Right atrium auricular region (tissue), 2 donors: Measurements from ENCODE around the gene ELMOD1. TPM values are rescaled to one million over a fixed set of nuclear protein-coding genes. Genes with fewer than 3 reads are reported as not detected.
A peak's percentile ranks its signal among the peaks of the same experiment; 100 is the strongest.
"Not testable (repeated sequence)": the region's sequence is repeated elsewhere in the genome, so short reads cannot be mapped to it uniquely, and the experiment has no call there.

Experiments used
- DNase-seq: peaks from one replicate; pipeline ENCODE4 v3.0.0-alpha.2; 2019; ENCODE audit warnings: low spot score
- H3K27ac ChIP-seq, 2 donors: fragments of 200-600 bp; sonication (generic); 1 replicate in 1 of 2; 2 replicates in 1 of 2; pipeline ENCODE4 v1.5.1; 2016 to 2019
- H3K27me3 ChIP-seq, 2 donors: fragments of 200-600 bp; sonication (generic); one replicate each; pipeline versions ENCODE4 v1.5.1 to v1.6.0; 2017 to 2019
- H3K36me3 ChIP-seq: fragments of 200-600 bp; sonication (generic); one replicate; pipeline ENCODE4 v1.5.1; 2016
- H3K4me1 ChIP-seq, 2 donors: fragments of 200-600 bp; sonication (generic); one replicate each; pipeline versions ENCODE4 v1.5.1 to v1.6.0; 2017 to 2019
- H3K4me3 ChIP-seq, 2 donors: fragments of 200-600 bp; sonication (generic); 1 replicate in 1 of 2; 2 replicates in 1 of 2; pipeline ENCODE4 v1.5.1; 2017 to 2019; ENCODE audit warnings: mild to moderate bottlenecking in 1 of 2, moderate library complexity in 1 of 2
- H3K9me3 ChIP-seq, 2 donors: fragments of 200-600 bp; sonication (generic); one replicate each; pipeline ENCODE4 v1.5.1; 2019
- total RNA-seq, 2 donors: library from RNA; depleted of rRNA; stranded (reverse); fragments of >200 nt; gene quantifications; one replicate each; pipeline ENCODE4 v1.1.0, GENCODE V29; 2016
- TF ChIP-seq, protein P1 (sequence below), 2 donors: fragments of 200-600 bp; sonication (generic); IDR thresholded peaks; one replicate each; pipeline ENCODE4 v1.5.1; 2019; ENCODE audit warnings: antibody characterized with exemption in 2 of 2

The ELMOD1 gene
- total RNA-seq, 2 donors from 2014 or later, result 4.2 to 10.4 TPM

GRCh38 chr11:107576497-107577345, 14.2 kb upstream of the ELMOD1 start:
- TF ChIP-seq, protein P1, sequence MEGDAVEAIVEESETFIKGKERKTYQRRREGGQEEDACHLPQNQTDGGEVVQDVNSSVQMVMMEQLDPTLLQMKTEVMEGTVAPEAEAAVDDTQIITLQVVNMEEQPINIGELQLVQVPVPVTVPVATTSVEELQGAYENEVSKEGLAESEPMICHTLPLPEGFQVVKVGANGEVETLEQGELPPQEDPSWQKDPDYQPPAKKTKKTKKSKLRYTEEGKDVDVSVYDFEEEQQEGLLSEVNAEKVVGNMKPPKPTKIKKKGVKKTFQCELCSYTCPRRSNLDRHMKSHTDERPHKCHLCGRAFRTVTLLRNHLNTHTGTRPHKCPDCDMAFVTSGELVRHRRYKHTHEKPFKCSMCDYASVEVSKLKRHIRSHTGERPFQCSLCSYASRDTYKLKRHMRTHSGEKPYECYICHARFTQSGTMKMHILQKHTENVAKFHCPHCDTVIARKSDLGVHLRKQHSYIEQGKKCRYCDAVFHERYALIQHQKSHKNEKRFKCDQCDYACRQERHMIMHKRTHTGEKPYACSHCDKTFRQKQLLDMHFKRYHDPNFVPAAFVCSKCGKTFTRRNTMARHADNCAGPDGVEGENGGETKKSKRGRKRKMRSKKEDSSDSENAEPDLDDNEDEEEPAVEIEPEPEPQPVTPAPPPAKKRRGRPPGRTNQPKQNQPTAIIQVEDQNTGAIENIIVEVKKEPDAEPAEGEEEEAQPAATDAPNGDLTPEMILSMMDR (IDR thresholded peaks at IDR 0.05), result peak; percentile 63 to 79
- DNase-seq, H3K27me3 ChIP-seq, H3K27ac ChIP-seq, H3K9me3 ChIP-seq, H3K4me1 ChIP-seq, H3K36me3 ChIP-seq, H3K4me3 ChIP-seq: not testable (repeated sequence)

DNA sequence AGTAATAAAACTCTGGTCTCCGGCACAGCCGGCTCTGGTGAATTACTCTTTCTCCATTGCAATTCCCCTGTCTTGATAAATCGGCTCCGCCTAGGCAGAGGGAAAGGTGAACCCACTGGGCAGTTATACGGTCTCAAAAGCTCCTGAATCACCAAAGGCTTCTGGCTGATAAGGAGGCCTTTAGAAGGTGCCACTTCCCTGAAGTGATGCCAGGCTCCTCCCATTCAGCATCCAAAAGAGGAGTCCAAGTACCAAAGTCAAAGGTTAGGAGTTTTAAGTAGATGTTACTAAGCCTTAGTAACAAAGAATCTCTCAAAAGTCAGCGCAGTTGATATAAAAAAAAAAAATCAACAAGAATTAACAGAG, 13.6 kb upstream of the ELMOD1 start:
- no peak for DNase-seq
- no peaks in the 10 kb centered on the region for H3K9me3 ChIP-seq
- H3K4me3 ChIP-seq, result no peak overlapping the region
- no peaks in the 10 kb centered on the region for H3K27me3 ChIP-seq
- no peaks in the 10 kb centered on the region for H3K4me1 ChIP-seq
- H3K36me3 ChIP-seq, result no peaks in the 10 kb centered on the region
- TF ChIP-seq, protein P1 (IDR thresholded peaks at IDR 0.05), result no peak
- H3K27ac ChIP-seq, result no peak overlapping the region

- DNase-seq, H3K27me3 ChIP-seq, H3K9me3 ChIP-seq, H3K4me3 ChIP-seq, H3K4me1 ChIP-seq, H3K36me3 ChIP-seq, H3K27ac ChIP-seq: not testable (repeated sequence)
Measured at GRCh38 chr11:107579169-107579568, 11.8 kb upstream of the ELMOD1 start.

DNA sequence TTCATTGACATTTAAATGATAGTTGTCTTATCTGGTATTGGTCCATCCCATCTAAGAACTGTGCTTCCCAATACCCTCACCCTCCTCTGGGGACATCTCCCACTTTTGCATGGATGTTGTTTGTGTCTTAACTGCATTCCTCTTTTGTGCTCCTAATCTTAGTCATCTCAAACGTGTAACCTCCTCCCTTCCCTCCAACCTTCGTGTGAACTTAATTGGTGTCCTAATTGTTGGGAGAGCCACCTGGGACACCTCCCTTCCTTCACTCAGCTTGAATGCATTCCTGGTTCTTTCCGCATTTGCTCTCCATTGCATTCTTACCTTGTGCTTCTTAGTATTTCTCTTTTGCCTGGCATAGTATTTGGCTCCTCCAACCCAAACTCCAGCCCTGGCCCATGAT, 9.8 kb upstream of the ELMOD1 start:
- Histone ChIP-seq H3K4me3 (no peak overlapping the region), H3K27ac (no peak overlapping the region), H3K36me3 (no peaks in the 10 kb centered on the region), H3K9me3 (no peaks in the 10 kb centered on the region), H3K4me1 (no peaks in the 10 kb centered on the region), H3K27me3 (no peaks in the 10 kb centered on the region)
- TF ChIP-seq, protein P1 (IDR thresholded peaks at IDR 0.05), result no peak
- DNase-seq, result no peak

GRCh38 chr11:107583629-107584195, 7.2 kb upstream of the ELMOD1 start:
- H3K27ac ChIP-seq, result no peak overlapping the region
- no peaks in the 10 kb centered on the region for H3K4me1 ChIP-seq
- no peaks in the 10 kb centered on the region for H3K9me3 ChIP-seq
- DNase-seq, result no peak
- H3K36me3 ChIP-seq, result no peaks in the 10 kb centered on the region
- no peaks in the 10 kb centered on the region for H3K27me3 ChIP-seq
- TF ChIP-seq, protein P1 (IDR thresholded peaks at IDR 0.05), result no peak
- H3K4me3 ChIP-seq, result no peak overlapping the region

- no peak overlapping the region for H3K4me3 ChIP-seq
- TF ChIP-seq, protein P1 (IDR thresholded peaks at IDR 0.05), result no peak
- H3K36me3 ChIP-seq, result no peaks in the 10 kb centered on the region
- no peaks in the 10 kb centered on the region for H3K9me3 ChIP-seq
- no peak for DNase-seq
- no peaks in the 10 kb centered on the region for H3K27me3 ChIP-seq
- H3K27ac ChIP-seq, result no peak overlapping the region
- H3K4me1 ChIP-seq, result peaks cover 0 to 21% of the 10 kb centered on the region in 2 donors
Measured at GRCh38 chr11:107587306-107587979, 3.5 kb upstream of the ELMOD1 start.
